ENCODE results near the gene CACFD1. TPM values are rescaled to one million over a fixed set of nuclear protein-coding genes. Genes with fewer than 3 reads are reported as not detected.

CACFD1 gene
- total RNA-seq, 1 experiment from 2014 or later = 6.9 TPM

DNA sequence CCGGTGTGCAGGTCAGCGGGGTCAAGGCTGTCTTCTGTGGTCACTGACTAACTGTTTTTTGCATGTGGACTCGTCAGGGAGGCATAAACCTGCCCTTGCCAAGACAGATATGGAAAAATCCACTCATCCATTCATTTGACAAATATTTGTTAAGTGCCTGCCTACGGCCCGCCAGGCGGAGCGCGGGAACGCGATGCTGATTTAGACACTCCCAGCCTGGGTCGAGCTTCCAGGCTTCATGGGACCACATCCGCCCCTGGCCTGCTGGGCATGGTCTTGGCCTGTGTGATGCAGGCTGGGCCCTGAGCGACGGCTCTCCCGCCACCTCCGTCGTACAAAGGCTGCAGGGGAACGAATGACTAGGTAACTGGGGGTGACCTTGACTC is 46.9 kb downstream of the CACFD1 start:
- ChIA-PET CTCF (no interaction called here), RAD21 (ENCODE audit: low non-redundant PET in 1 of 2, low total read pairs in 2 of 2, uncharacterized antibody in 2 of 2, unreplicated experiment in 2 of 2) (no interaction called here), POLR2A (no interaction called here)
- no TSS peak for BruUV-seq (replicated peaks)
- DNase-seq (ENCODE audit: low read depth, low spot score) = no peak
- peaks cover 8 to 11% of the 10 kb centered on the region in 2 experiments for H3K9me3 ChIP-seq (ENCODE audit: control insufficient read depth in 1 of 2, insufficient read depth in 1 of 2, low read depth in 1 of 2, low read length in 2 of 2)
- no peak overlapping the region for H2AFZ ChIP-seq (ENCODE audit: low read depth, low read length, poor library complexity, severe bottlenecking)
- no peaks in the 10 kb centered on the region for H3K36me3 ChIP-seq (ENCODE audit: control insufficient read depth in 1 of 2, insufficient read depth in 2 of 2, low read length in 2 of 2)
- ATAC-seq = no peak
- H3K4me2 ChIP-seq (ENCODE audit: low read length) = no peak overlapping the region
- no peaks in the 10 kb centered on the region for H4K20me1 ChIP-seq (ENCODE audit: insufficient read depth)
- peaks cover 6 to 10% of the 10 kb centered on the region in 2 experiments; a peak in 3 of 4 replicates for H3K4me1 ChIP-seq (ENCODE audit: control insufficient read depth in 1 of 2, insufficient read depth in 2 of 2, low read length in 2 of 2)
- no peak overlapping the region for H3K27ac ChIP-seq (ENCODE audit: low read depth, low read length)
- no peaks in the 10 kb centered on the region for H3K79me2 ChIP-seq (ENCODE audit: insufficient read depth, low read length)
- TF ChIP-seq, protein P1, sequence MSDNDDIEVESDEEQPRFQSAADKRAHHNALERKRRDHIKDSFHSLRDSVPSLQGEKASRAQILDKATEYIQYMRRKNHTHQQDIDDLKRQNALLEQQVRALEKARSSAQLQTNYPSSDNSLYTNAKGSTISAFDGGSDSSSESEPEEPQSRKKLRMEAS (IDR thresholded peaks at IDR 0.05) = no peak
- TF ChIP-seq SP1 (IDR thresholded peaks at IDR 0.05; ENCODE audit: low read depth) (no peak), TCF7L2 (IDR thresholded peaks at IDR 0.05; ENCODE audit: borderline replicate concordance, extremely low read depth, insufficient read depth, insufficient read length) (no peak), CBX3 (IDR thresholded peaks at IDR 0.05; ENCODE audit: low read depth) (no peak), ELF1 (IDR thresholded peaks at IDR 0.05; ENCODE audit: borderline replicate concordance, low read depth) (no peak), SIN3A (IDR thresholded peaks at IDR 0.05; ENCODE audit: low read depth) (no peak), ZFX (IDR thresholded peaks at IDR 0.05) (no peak), EZH2 (IDR thresholded peaks at IDR 0.05) (no peak), POLR2A (IDR thresholded peaks at IDR 0.05; ENCODE audit: borderline replicate concordance, extremely low read depth, insufficient read depth, insufficient read length) (no peak), SRF (IDR thresholded peaks at IDR 0.05; ENCODE audit: low read depth) (no peak), EZH2phosphoT487 (IDR thresholded peaks at IDR 0.05; ENCODE audit: borderline replicate concordance) (no peak), CEBPB (IDR thresholded peaks at IDR 0.05; ENCODE audit: low read depth) (no peak)
- TF ChIP-seq, protein P2, sequence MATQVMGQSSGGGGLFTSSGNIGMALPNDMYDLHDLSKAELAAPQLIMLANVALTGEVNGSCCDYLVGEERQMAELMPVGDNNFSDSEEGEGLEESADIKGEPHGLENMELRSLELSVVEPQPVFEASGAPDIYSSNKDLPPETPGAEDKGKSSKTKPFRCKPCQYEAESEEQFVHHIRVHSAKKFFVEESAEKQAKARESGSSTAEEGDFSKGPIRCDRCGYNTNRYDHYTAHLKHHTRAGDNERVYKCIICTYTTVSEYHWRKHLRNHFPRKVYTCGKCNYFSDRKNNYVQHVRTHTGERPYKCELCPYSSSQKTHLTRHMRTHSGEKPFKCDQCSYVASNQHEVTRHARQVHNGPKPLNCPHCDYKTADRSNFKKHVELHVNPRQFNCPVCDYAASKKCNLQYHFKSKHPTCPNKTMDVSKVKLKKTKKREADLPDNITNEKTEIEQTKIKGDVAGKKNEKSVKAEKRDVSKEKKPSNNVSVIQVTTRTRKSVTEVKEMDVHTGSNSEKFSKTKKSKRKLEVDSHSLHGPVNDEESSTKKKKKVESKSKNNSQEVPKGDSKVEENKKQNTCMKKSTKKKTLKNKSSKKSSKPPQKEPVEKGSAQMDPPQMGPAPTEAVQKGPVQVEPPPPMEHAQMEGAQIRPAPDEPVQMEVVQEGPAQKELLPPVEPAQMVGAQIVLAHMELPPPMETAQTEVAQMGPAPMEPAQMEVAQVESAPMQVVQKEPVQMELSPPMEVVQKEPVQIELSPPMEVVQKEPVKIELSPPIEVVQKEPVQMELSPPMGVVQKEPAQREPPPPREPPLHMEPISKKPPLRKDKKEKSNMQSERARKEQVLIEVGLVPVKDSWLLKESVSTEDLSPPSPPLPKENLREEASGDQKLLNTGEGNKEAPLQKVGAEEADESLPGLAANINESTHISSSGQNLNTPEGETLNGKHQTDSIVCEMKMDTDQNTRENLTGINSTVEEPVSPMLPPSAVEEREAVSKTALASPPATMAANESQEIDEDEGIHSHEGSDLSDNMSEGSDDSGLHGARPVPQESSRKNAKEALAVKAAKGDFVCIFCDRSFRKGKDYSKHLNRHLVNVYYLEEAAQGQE (IDR thresholded peaks at IDR 0.05; ENCODE audit: low read depth) = no peak
- TF ChIP-seq, protein P3, sequence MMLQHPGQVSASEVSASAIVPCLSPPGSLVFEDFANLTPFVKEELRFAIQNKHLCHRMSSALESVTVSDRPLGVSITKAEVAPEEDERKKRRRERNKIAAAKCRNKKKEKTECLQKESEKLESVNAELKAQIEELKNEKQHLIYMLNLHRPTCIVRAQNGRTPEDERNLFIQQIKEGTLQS (IDR thresholded peaks at IDR 0.05) = no peak
- TF ChIP-seq, protein P4, sequence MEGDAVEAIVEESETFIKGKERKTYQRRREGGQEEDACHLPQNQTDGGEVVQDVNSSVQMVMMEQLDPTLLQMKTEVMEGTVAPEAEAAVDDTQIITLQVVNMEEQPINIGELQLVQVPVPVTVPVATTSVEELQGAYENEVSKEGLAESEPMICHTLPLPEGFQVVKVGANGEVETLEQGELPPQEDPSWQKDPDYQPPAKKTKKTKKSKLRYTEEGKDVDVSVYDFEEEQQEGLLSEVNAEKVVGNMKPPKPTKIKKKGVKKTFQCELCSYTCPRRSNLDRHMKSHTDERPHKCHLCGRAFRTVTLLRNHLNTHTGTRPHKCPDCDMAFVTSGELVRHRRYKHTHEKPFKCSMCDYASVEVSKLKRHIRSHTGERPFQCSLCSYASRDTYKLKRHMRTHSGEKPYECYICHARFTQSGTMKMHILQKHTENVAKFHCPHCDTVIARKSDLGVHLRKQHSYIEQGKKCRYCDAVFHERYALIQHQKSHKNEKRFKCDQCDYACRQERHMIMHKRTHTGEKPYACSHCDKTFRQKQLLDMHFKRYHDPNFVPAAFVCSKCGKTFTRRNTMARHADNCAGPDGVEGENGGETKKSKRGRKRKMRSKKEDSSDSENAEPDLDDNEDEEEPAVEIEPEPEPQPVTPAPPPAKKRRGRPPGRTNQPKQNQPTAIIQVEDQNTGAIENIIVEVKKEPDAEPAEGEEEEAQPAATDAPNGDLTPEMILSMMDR (IDR thresholded peaks at IDR 0.05 in 2 of 3, conservative IDR thresholded peaks at IDR 0.05 in 1 of 3; ENCODE audit: borderline replicate concordance in 1 of 3, insufficient read depth in 1 of 3, low read depth in 2 of 3, low read length in 2 of 3) = no peak
- TF ChIP-seq, protein P5, sequence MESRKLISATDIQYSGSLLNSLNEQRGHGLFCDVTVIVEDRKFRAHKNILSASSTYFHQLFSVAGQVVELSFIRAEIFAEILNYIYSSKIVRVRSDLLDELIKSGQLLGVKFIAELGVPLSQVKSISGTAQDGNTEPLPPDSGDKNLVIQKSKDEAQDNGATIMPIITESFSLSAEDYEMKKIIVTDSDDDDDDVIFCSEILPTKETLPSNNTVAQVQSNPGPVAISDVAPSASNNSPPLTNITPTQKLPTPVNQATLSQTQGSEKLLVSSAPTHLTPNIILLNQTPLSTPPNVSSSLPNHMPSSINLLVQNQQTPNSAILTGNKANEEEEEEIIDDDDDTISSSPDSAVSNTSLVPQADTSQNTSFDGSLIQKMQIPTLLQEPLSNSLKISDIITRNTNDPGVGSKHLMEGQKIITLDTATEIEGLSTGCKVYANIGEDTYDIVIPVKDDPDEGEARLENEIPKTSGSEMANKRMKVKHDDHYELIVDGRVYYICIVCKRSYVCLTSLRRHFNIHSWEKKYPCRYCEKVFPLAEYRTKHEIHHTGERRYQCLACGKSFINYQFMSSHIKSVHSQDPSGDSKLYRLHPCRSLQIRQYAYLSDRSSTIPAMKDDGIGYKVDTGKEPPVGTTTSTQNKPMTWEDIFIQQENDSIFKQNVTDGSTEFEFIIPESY (IDR thresholded peaks at IDR 0.05; ENCODE audit: extremely low read depth, insufficient replicate concordance, low read length) = no peak
- no peaks in the 10 kb centered on the region for H3K9me2 ChIP-seq (ENCODE audit: insufficient read depth)
- H3K9ac ChIP-seq (ENCODE audit: low read length) = no peak overlapping the region
- H3K4me3 ChIP-seq (replicated peaks in 1 of 2; ENCODE audit: low read depth in 1 of 2, low read length in 2 of 2) = no peak overlapping the region
- H3K27me3 ChIP-seq (ENCODE audit: insufficient read depth, low read length) = no peaks in the 10 kb centered on the region
- intact Hi-C loops (cut with micrococcal nuclease) = no loop called here
